NCI-H1105 treated with DMSO at 0.1 percent for 48 hours (cell line): ENCODE data around the gene TEX13D.

Experiments used
- DNase-seq: peaks from one replicate; lab custom pipeline; 2025; lab: John Stamatoyannopoulos, UW

TEX13D gene

DNA sequence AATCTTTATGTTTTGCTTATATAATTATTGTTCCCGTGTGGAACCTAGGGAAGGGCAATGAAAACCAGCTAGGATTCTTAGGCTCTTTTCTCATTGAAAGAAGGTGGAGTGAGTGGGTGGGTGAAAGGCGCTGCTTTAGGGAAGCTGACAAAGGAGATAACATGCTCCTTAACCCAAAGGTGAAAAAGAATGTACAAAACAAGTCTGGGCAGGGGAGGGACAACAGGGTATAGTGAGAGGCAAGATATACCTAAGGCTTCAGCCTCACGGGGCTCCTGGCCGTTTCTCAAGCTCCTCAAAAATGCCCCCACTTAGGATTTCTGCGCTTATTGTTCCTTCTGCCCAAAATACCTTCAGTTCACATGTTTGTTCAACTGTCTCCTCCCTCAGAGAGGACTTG, 15.7 kb downstream of the TEX13D start:
- no peak for DNase-seq

GRCh38 chrX:124348885-124349453, 16.5 kb downstream of the TEX13D start:
- no peak for DNase-seq

DNA sequence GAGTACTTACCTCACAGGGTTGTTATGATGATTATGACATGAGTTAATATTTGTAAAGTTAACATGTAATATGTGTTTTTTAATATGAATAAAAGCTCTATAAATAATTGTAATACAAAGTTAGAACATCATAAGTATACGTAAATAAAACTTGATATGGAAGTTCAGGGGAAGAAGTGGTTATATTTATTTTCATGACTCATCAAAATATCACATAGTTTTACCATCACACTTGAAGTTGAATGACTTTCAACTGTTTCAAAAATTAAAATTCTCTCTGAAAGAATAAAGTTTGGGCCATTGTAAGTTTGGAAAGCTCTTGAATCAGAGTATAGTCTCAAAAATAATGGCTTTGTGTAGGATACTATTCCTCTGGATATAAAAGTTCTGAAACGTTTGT, 22.2 kb downstream of the TEX13D start:
- DNase-seq, result no peak

- DNase-seq, result no peak
Measured at GRCh38 chrX:124358800-124359383, 26.4 kb downstream of the TEX13D start.

DNA sequence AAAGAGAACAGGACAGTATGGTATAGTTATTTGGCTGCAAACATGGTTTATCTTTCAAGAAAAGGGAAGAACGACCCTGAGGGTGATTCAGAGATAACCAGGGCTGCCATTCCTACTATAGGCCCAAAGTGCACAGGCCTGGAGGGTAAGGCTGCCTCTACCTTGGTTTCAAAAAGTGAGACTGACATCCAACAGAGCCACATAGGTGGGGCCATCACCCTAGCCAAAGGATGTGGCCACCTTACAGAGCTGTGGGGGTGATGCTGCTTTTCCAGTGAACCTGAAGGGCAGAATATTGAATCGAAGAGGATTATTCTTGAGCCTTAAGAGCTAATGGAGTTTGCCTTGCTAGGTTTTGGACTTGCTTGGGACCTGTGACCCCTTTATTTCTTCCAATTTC, 29.6 kb downstream of the TEX13D start:
- DNase-seq, result no peak

GRCh38 chrX:124362761-124363160, 30.3 kb downstream of the TEX13D start:
- no peak for DNase-seq

GRCh38 chrX:124369722-124370121, 37.3 kb downstream of the TEX13D start:
- no peak for DNase-seq

DNA sequence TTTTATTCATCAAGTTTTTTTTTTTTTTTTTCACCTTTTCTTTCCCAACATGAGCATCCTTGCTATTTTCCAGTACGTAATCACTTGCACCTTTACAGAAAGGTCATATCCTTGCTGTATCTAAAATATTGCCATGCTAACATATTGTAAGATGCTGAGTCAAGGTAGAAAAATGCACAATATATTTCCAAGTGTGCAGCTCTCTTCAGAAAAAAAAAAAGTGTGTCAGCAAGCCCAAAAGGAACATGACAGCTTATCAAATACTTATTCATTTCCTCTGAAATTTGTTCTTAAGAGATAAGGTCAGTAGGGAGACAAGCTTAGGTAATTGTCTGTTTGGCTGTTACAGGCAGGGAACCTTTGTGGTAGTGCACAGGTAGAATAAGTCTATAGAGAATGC, 40.9 kb downstream of the TEX13D start:
- no peak for DNase-seq

DNA sequence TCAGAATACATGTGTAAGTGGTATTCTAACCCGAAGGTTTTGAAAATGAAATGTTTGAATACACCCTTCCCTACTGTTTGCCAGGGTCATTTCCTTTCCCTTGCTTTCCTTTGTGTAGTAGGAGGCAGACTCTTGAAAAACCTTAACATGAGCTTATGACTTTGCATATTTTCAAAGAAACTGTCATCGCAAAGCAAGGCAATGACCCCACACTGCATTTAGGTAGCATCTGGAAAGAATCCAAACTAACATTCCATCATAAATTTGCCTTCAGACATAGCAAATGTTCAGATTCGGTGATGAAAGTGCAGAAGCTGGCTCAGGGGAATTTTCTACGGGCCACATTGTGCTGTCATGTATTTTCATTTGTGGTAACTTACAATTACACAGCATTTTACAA, 46.2 kb downstream of the TEX13D start:
- DNase-seq, result no peak

- no peak for DNase-seq
Measured at GRCh38 chrX:124383354-124383753, 50.9 kb downstream of the TEX13D start.

- no peak for DNase-seq
Measured at GRCh38 chrX:124386401-124386800, 53.9 kb downstream of the TEX13D start.
